Mesenchymal stem cell (in vitro differentiated cells and primary cell): Measurements from ENCODE around the gene MAGI3.
"Not testable (repeated sequence)": the region's sequence is repeated elsewhere in the genome, so short reads cannot be mapped to it uniquely, and the experiment has no call there.

Source experiments
- DNase-seq: peaks from one replicate; pipeline ENCODE4 v3.0.0-alpha.2; 2013
- H2AFZ ChIP-seq: one replicate; pipeline ENCODE4 v1.6.1; 2013; ENCODE audit warnings: low read depth, mild to moderate bottlenecking, control low read depth, inconsistent platforms, low read length, moderate library complexity
- H2AK5ac ChIP-seq: 2 replicates; pipeline ENCODE4 v1.6.1; 2013; ENCODE audit warnings: low read length, moderate library complexity, mild to moderate bottlenecking, inconsistent platforms; ENCODE audit not compliant: severe bottlenecking
- H2BK120ac ChIP-seq: one replicate; pipeline ENCODE4 v1.6.1; 2013; ENCODE audit warnings: low read depth, mild to moderate bottlenecking, inconsistent platforms, low read length, moderate library complexity
- H2BK12ac ChIP-seq, 2 experiments: one replicate each; pipeline ENCODE4 v1.6.1; 2013; ENCODE audit warnings: inconsistent platforms in 2 of 2, low read length in 2 of 2, mild to moderate bottlenecking in 2 of 2, moderate library complexity in 2 of 2, control low read depth in 1 of 2
- H2BK15ac ChIP-seq: one replicate; pipeline ENCODE4 v1.6.1; 2013; ENCODE audit warnings: mild to moderate bottlenecking, low read depth, inconsistent platforms; ENCODE audit not compliant: poor library complexity, severe bottlenecking
- H2BK5ac ChIP-seq: 2 replicates; pipeline ENCODE4 v1.6.1; 2013; ENCODE audit warnings: low read depth, mild to moderate bottlenecking, low read length, control low read depth, inconsistent platforms; ENCODE audit not compliant: poor library complexity, severe bottlenecking
- H3K14ac ChIP-seq, 2 experiments: one replicate each; pipeline ENCODE4 v1.6.1; 2013; ENCODE audit warnings: inconsistent platforms in 2 of 2, low read length in 2 of 2, control low read depth in 1 of 2, mild to moderate bottlenecking in 1 of 2, moderate library complexity in 1 of 2
- H3K18ac ChIP-seq, 2 experiments: one replicate each; pipeline ENCODE4 v1.6.1; 2013; ENCODE audit warnings: inconsistent platforms in 2 of 2, low read length in 2 of 2, control low read depth in 1 of 2, low read depth in 1 of 2, mild to moderate bottlenecking in 1 of 2
- H3K23ac ChIP-seq, 2 experiments: one replicate each; pipeline ENCODE4 v1.6.1; 2013; ENCODE audit warnings: inconsistent platforms in 2 of 2, low read length in 2 of 2, mild to moderate bottlenecking in 2 of 2, moderate library complexity in 2 of 2, control low read depth in 1 of 2
- H3K27ac ChIP-seq: 2 replicates; pipeline ENCODE4 v1.5.1; 2013; ENCODE audit warnings: mild to moderate bottlenecking, moderate library complexity, low read length, control low read depth, inconsistent platforms; ENCODE audit not compliant: poor library complexity, severe bottlenecking
- H3K27me3 ChIP-seq, 2 experiments: 2 replicates each; pipeline versions ENCODE4 v1.6.1 to v1.7.0; 2013; ENCODE audit warnings: low read length in 2 of 2, mild to moderate bottlenecking in 2 of 2, moderate library complexity in 2 of 2, control low read depth in 1 of 2, inconsistent platforms in 1 of 2; ENCODE audit not compliant: control insufficient read depth in 1 of 2, insufficient read depth in 1 of 2
- H3K36me3 ChIP-seq, 2 experiments: 2 replicates each; pipeline versions ENCODE4 v1.6.1 to v1.7.0; 2013; ENCODE audit warnings: low read length in 2 of 2, control low read depth in 1 of 2, inconsistent platforms in 1 of 2, low read depth in 1 of 2, mild to moderate bottlenecking in 1 of 2; ENCODE audit not compliant: insufficient read depth in 2 of 2, control insufficient read depth in 1 of 2
- H3K4ac ChIP-seq, 2 experiments: one replicate each; pipeline ENCODE4 v1.6.1; 2013; ENCODE audit warnings: inconsistent platforms in 2 of 2, low read length in 2 of 2, mild to moderate bottlenecking in 2 of 2, moderate library complexity in 2 of 2, control low read depth in 1 of 2, low read depth in 1 of 2
- H3K4me1 ChIP-seq: 2 replicates; pipeline ENCODE4 v1.6.1; 2013; ENCODE audit warnings: low read depth, low read length, control low read depth; ENCODE audit not compliant: control insufficient read depth, insufficient read depth
- H3K4me2 ChIP-seq: 2 replicates; pipeline ENCODE4 v1.6.1; 2013; ENCODE audit warnings: low read length, mild to moderate bottlenecking, inconsistent platforms; ENCODE audit not compliant: poor library complexity, severe bottlenecking
- H3K4me3 ChIP-seq, 2 experiments: 2 replicates each; pipeline versions ENCODE4 v1.5.1 to v1.7.0; 2013; ENCODE audit warnings: low read length in 2 of 2, mild to moderate bottlenecking in 2 of 2, control low read depth in 1 of 2, low read depth in 1 of 2; ENCODE audit not compliant: insufficient read depth in 1 of 2
- H3K79me1 ChIP-seq: replicated peaks from 2 replicates; pipeline ENCODE4 v1.6.1; 2013; ENCODE audit warnings: mild to moderate bottlenecking, control low read depth, low read length, inconsistent platforms; ENCODE audit not compliant: poor library complexity, severe bottlenecking
- H3K9ac ChIP-seq: 2 replicates; pipeline ENCODE4 v1.7.0; 2013; ENCODE audit warnings: mild to moderate bottlenecking, low read length, moderate library complexity
- H3K9me3 ChIP-seq: 2 replicates; pipeline ENCODE4 v1.7.0; 2013; ENCODE audit warnings: mild to moderate bottlenecking, low read length; ENCODE audit not compliant: control insufficient read depth
- H4K8ac ChIP-seq: one replicate; pipeline ENCODE4 v1.6.1; 2013; ENCODE audit warnings: inconsistent platforms, mild to moderate bottlenecking, low read length, moderate library complexity
- H4K91ac ChIP-seq: one replicate; pipeline ENCODE4 v1.6.1; 2013; ENCODE audit warnings: mild to moderate bottlenecking, low read length, inconsistent platforms
- WGBS: methylation state at CpG from one replicate; pipeline ENCODE4 v1.1.7; 2013; ENCODE audit warnings: mixed read lengths; 5-methylcytosine and 5-hydroxymethylcytosine counted together

Gene MAGI3

GRCh38 chr1:113415310-113416070 is 25.2 kb downstream of the MAGI3 start:
- Histone ChIP-seq H3K36me3 (no peaks in the 10 kb centered on the region), H2BK15ac (no peak overlapping the region), H2BK5ac (no peak overlapping the region), H3K23ac (no peak overlapping the region), H3K4me3 (no peak overlapping the region), H2BK120ac (no peak overlapping the region), H3K79me1 (peaks cover 4% of the 10 kb centered on the region), H3K27me3 (no peaks in the 10 kb centered on the region), H3K14ac (no peak overlapping the region), H4K91ac (no peak overlapping the region), H3K9ac (no peak overlapping the region), H3K27ac (no peak overlapping the region), H3K9me3 (no peaks in the 10 kb centered on the region), H2AK5ac (no peak overlapping the region), H3K18ac (no peak overlapping the region), H4K8ac (no peak overlapping the region), H2BK12ac (no peak overlapping the region), H3K4ac (no peak overlapping the region), H3K4me1 (no peaks in the 10 kb centered on the region), H2AFZ (no peak overlapping the region), H3K4me2 (no peak overlapping the region)
- no peak for DNase-seq
- WGBS: 100% methylated on average over 5 of the region's 6 CpGs

GRCh38 chr1:113416071-113416470 is 25.8 kb downstream of the MAGI3 start:
- H3K4me2 ChIP-seq, H4K91ac ChIP-seq, H3K36me3 ChIP-seq, H3K79me1 ChIP-seq, H3K27me3 ChIP-seq, H2AK5ac ChIP-seq, H2BK15ac ChIP-seq, H3K4me3 ChIP-seq, H3K4ac ChIP-seq, H2AFZ ChIP-seq, H3K18ac ChIP-seq, H3K14ac ChIP-seq, H3K9ac ChIP-seq, DNase-seq, H2BK120ac ChIP-seq, H4K8ac ChIP-seq, H3K4me1 ChIP-seq, H2BK12ac ChIP-seq, H2BK5ac ChIP-seq, H3K23ac ChIP-seq, H3K9me3 ChIP-seq, H3K27ac ChIP-seq: not testable (repeated sequence)

- no peak overlapping the region for H3K4ac ChIP-seq
- H2BK120ac ChIP-seq: no peak overlapping the region
- no peak overlapping the region for H2AFZ ChIP-seq
- 90% methylated on average over 2 of the region's 2 CpGs for WGBS
- H2AK5ac ChIP-seq: no peak overlapping the region
- no peak overlapping the region for H3K18ac ChIP-seq
- H3K9ac ChIP-seq: no peak overlapping the region
- no peaks in the 10 kb centered on the region for H3K9me3 ChIP-seq
- peaks cover 2% of the 10 kb centered on the region for H3K79me1 ChIP-seq
- H4K91ac ChIP-seq: no peak overlapping the region
- no peak overlapping the region for H4K8ac ChIP-seq
- H2BK15ac ChIP-seq: no peak overlapping the region
- no peak overlapping the region for H2BK12ac ChIP-seq
- H3K23ac ChIP-seq: no peak overlapping the region
- H2BK5ac ChIP-seq: no peak overlapping the region
- H3K36me3 ChIP-seq: no peaks in the 10 kb centered on the region
- no peak overlapping the region for H3K14ac ChIP-seq
- no peaks in the 10 kb centered on the region for H3K4me1 ChIP-seq
- no peaks in the 10 kb centered on the region for H3K27me3 ChIP-seq
- H3K27ac ChIP-seq: no peak overlapping the region
- no peak overlapping the region for H3K4me3 ChIP-seq
- no peak overlapping the region for H3K4me2 ChIP-seq
- DNase-seq: no peak
Measured at GRCh38 chr1:113416496-113416895, 26.2 kb downstream of the MAGI3 start.

- peak overlapping the region; percentile 30 for H4K8ac ChIP-seq
- no peak overlapping the region for H2AFZ ChIP-seq
- H3K4me3 ChIP-seq: no peak overlapping the region
- H3K18ac ChIP-seq: no peak overlapping the region
- no peak overlapping the region for H3K4ac ChIP-seq
- H3K9ac ChIP-seq: no peak overlapping the region
- peak overlapping the region; percentile 59 for H4K91ac ChIP-seq
- H2BK5ac ChIP-seq: no peak overlapping the region
- H3K23ac ChIP-seq: no peak overlapping the region
- DNase-seq: no peak
- no peak overlapping the region for H2AK5ac ChIP-seq
- no peak overlapping the region for H2BK12ac ChIP-seq
- peak overlapping the region in 1 of 2 experiments; percentile 53 for H3K14ac ChIP-seq
- H3K9me3 ChIP-seq: peaks cover 9% of the 10 kb centered on the region
- no peaks in the 10 kb centered on the region for H3K27me3 ChIP-seq
- H3K4me2 ChIP-seq: no peak overlapping the region
- H3K36me3 ChIP-seq: peaks cover 0 to 3% of the 10 kb centered on the region in 2 experiments
- WGBS: 98% methylated on average over 26 of the region's 26 CpGs
- peaks cover 2% of the 10 kb centered on the region for H3K4me1 ChIP-seq
- no peak overlapping the region for H3K27ac ChIP-seq
- no peak overlapping the region for H2BK15ac ChIP-seq
- peaks cover 19% of the 10 kb centered on the region for H3K79me1 ChIP-seq
- H2BK120ac ChIP-seq: no peak overlapping the region
Measured at GRCh38 chr1:113422315-113423068, 32.2 kb downstream of the MAGI3 start.
